GM12878 (cell line): ENCODE data around the gene SERINC5. TPM values are rescaled to one million over a fixed set of nuclear protein-coding genes. Genes with fewer than 3 reads are reported as not detected.
A peak's percentile ranks its signal among the peaks of the same experiment; 100 is the strongest.

Experiments used
- ATAC-seq: fragments of 200-7000 bp; cut with Tn5 transposase; 3 replicates; pipeline ENCODE4 v1.9.1; 2020; ENCODE audit warnings: mild to moderate bottlenecking, moderate library complexity
- BruUV-seq: library from RNA; stranded (reverse); fragments of 400-500 nt; replicated peaks from 2 replicates; lab custom pipeline; 2021; lab: Mats Ljungman, UMichigan
- CTCF ChIA-PET: fragments of 300-600 bp; sonication (Branson Sonifier 250); formaldehyde crosslinking; extraction: SDS; loops from one replicate; lab custom pipeline; 2021; ENCODE audit warnings: inconsistent platforms; lab: Yijun Ruan, JAX
- POLR2A ChIA-PET: fragments of 350-600 bp; formaldehyde crosslinking; extraction: SDS; loops from one replicate; lab custom pipeline; 2021; ENCODE audit warnings: inconsistent platforms; lab: Charles Lee
- RAD21 ChIA-PET: fragments of 300-600 bp; sonication (Branson Sonifier 250); formaldehyde crosslinking; loops from one replicate; lab custom pipeline; 2023; ENCODE audit warnings: antibody characterized with exemption; ENCODE audit not compliant: unreplicated experiment; lab: Charles Lee
- SMC1A ChIA-PET: fragments of 300-600 bp; sonication (Branson Sonifier 250); formaldehyde crosslinking; loops from one replicate; lab custom pipeline; 2023; ENCODE audit not compliant: unreplicated experiment, uncharacterized antibody; lab: Charles Lee
- DNase-seq: peaks from one replicate; pipeline ENCODE4 v3.0.0-alpha.2; 2011; ENCODE audit warnings: low read depth, low spot score
- FAIRE-seq: peaks from 3 replicates; lab custom pipeline; 2011; peaks lifted over from hg19 to GRCh38; lab: Jason Lieb, UNC
- H2AFZ ChIP-seq: 2 replicates; pipeline ENCODE4 v1.6.0; 2011; ENCODE audit warnings: low read depth, low read length, control low read depth; ENCODE audit not compliant: control insufficient read depth
- H3K27ac ChIP-seq: 2 replicates; pipeline ENCODE4 v1.5.1; 2011; ENCODE audit warnings: control low read depth; ENCODE audit not compliant: control insufficient read depth, insufficient read depth
- H3K27me3 ChIP-seq, 2 experiments: replicated peaks in 1 of 2; 2 replicates each; pipeline versions ENCODE4 v1.6.0 to v1.6.1; 2011; ENCODE audit warnings: low read length in 1 of 2; ENCODE audit not compliant: control insufficient read depth in 2 of 2, insufficient read depth in 2 of 2
- H3K36me3 ChIP-seq, 2 experiments: 2 replicates each; pipeline ENCODE4 v1.5.1; 2011; ENCODE audit warnings: low read length in 1 of 2; ENCODE audit not compliant: control insufficient read depth in 2 of 2, insufficient read depth in 2 of 2
- H3K4me1 ChIP-seq: 2 replicates; pipeline ENCODE4 v1.6.1; 2011; ENCODE audit warnings: mild to moderate bottlenecking, low read length, moderate library complexity, mixed read lengths; ENCODE audit not compliant: control insufficient read depth, insufficient read depth
- H3K4me2 ChIP-seq: 2 replicates; pipeline ENCODE4 v1.6.0; 2011; ENCODE audit warnings: control low read depth; ENCODE audit not compliant: control insufficient read depth, insufficient read depth
- H3K4me3 ChIP-seq: fragments of 200-600 bp; sonication (generic); 2 replicates; pipeline ENCODE4 v1.5.1; 2016
- H3K79me2 ChIP-seq: 2 replicates; pipeline ENCODE4 v1.6.0; 2011; ENCODE audit warnings: low read length; ENCODE audit not compliant: control insufficient read depth, insufficient read depth
- H3K9ac ChIP-seq: 2 replicates; pipeline ENCODE4 v1.8.0; 2011; ENCODE audit warnings: low read length, control low read depth, mixed read lengths; ENCODE audit not compliant: control insufficient read depth, insufficient read depth
- H3K9me3 ChIP-seq: replicated peaks from 3 replicates; pipeline ENCODE4 v1.5.1; 2011; ENCODE audit warnings: mild to moderate bottlenecking, low read length; ENCODE audit not compliant: control insufficient read depth, insufficient read depth
- H4K20me1 ChIP-seq: 2 replicates; pipeline ENCODE4 v1.6.0; 2011; ENCODE audit not compliant: control insufficient read depth, insufficient read depth
- BHLHE40 ChIP-seq, 2 experiments: fragments of 450-650 bp in 1 of 2; IDR thresholded peaks; 2 replicates each; pipeline ENCODE4 v1.6.1; 2011 to 2017; ENCODE audit warnings: low read depth in 2 of 2, borderline replicate concordance in 1 of 2, improper control_type of control experiment in 1 of 2, low read length in 1 of 2, mild to moderate bottlenecking in 1 of 2
- JUNB ChIP-seq: IDR thresholded peaks from 2 replicates; pipeline ENCODE4 v1.6.1; 2016; ENCODE audit warnings: antibody characterized with exemption, mild to moderate bottlenecking
- RBBP5 ChIP-seq: fragments of 200-600 bp; sonication (generic); conservative IDR thresholded peaks from 2 replicates; pipeline ENCODE4 v1.6.1; 2016
- SPI1 ChIP-seq: IDR thresholded peaks from 2 replicates; pipeline ENCODE4 v1.6.1; 2011; ENCODE audit warnings: low read depth, mild to moderate bottlenecking, low read length, moderate library complexity, borderline replicate concordance; ENCODE audit not compliant: insufficient read depth
- WGBS: methylation state at CpG from one replicate; pipeline ENCODE4 v1.1.6; 2016; ENCODE audit warnings: low lambda C conversion rate; ENCODE audit not compliant: insufficient replicate concordance, insufficient coverage; ENCODE audit errors: missing lambda C conversion rate; 5-methylcytosine and 5-hydroxymethylcytosine counted together
- in situ Hi-C: fragments of 300-500 bp; cut with MboI; formaldehyde crosslinking; loops from 9 replicates; pipeline ENCODE4 v1.14.3; 2018; ENCODE audit warnings: mixed read lengths
- intact Hi-C: fragments of 100-400 bp; cut with micrococcal nuclease; formaldehyde crosslinking; loops from one replicate; pipeline ENCODE4 v1.14.2; 2022; ENCODE audit not compliant: unreplicated experiment
- polyA plus RNA-seq, 11 experiments: library from polyadenylated mRNA; depleted of rRNA in 4 of 11; unstranded in 6 of 11; stranded (reverse) in 5 of 11; fragments of >200 nt; fragmentation: Nextera tagmentation in 4 of 11; fragmentation: Illumina TruSeq in 1 of 11; extraction: Ambion mirVana in 4 of 11; extraction: Trizol in 1 of 11; gene quantifications; 1 replicate in 1 of 11; 2 replicates in 10 of 11; pipeline versions ENCODE4 v1.2.1 to v1.2.3, GENCODE V29; 2011 to 2016; ENCODE audit warnings: inconsistent platforms in 2 of 11, missing spikeins in 2 of 11, low read depth in 1 of 11
- total RNA-seq, 4 experiments: library from RNA; depleted of rRNA in 3 of 4; stranded (reverse); fragments of >200 nt in 3 of 4; fragmentation: Illumina TruSeq in 1 of 4; extraction: Trizol in 1 of 4; gene quantifications; 2 replicates each; pipeline versions ENCODE4 v1.2.1 to v1.2.3, GENCODE V29; 2013 to 2021
- TF ChIP-seq, protein P1 (sequence below): fragments of 450-650 bp; formaldehyde crosslinking; IDR thresholded peaks from 2 replicates; pipeline ENCODE4 v1.4.0; 2020; ENCODE audit warnings: mild to moderate bottlenecking, moderate library complexity

SERINC5 gene
- total and polyA plus RNA-seq, 10 of the 15 experiments (the other 5 are each of a cell fraction or from before 2014, with no cell fraction given), result 0.66 to 7.0 (median 2.8) TPM

DNA sequence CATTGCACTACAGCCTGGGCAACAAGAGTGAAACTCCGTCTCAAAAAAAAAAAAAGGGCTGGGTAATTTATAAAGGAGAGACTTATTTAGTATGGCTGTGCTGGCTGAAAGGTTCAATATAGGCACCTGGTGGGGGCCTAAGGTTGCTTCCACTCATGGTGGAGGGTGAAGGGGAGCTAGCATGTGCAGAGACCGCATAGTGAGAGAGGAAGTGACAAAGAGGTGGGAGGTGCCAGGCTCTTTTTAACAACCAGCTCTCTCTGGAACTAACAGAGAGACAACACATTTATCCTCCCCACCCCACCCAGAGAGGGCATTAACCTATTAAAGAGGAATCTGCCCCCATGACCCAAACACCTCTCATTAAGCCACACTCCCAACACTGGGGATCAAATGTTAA lies 28.9 kb upstream of the SERINC5 start:
- ATAC-seq (peak; percentile 74), FAIRE-seq (no peak), DNase-seq (no peak)
- H3K9ac ChIP-seq, result no peak overlapping the region
- in situ Hi-C loops (no loop called here), intact Hi-C loops (no loop called here)
- no peak overlapping the region for H3K27ac ChIP-seq
- ChIA-PET POLR2A (interaction anchor here (0.6 to 2.4 kb wide), 4 partner anchors 28 to 652 kb away, joined by 4 to 9 read pairs (median 4); partner anchors contain the start of gene SERINC5), RAD21 (interaction anchor here (0.9 to 1.9 kb wide), 5 partner anchors 23 to 196 kb away, joined by 3 to 4 read pairs (median 3); no protein-coding TSS in a partner anchor), SMC1A (interaction anchor here (0.7 to 3.1 kb wide), 5 partner anchors 21 to 193 kb away, joined by 3 to 12 read pairs (median 4); no protein-coding TSS in a partner anchor), CTCF (interaction anchor here (0.9 to 3.2 kb wide), 7 partner anchors 9 to 201 kb away, joined by 3 to 10 read pairs (median 5); partner anchors contain the start of gene SERINC5)
- no peak overlapping the region for H2AFZ ChIP-seq
- H3K4me1 ChIP-seq, result no peaks in the 10 kb centered on the region
- H3K27me3 ChIP-seq, result no peaks in the 10 kb centered on the region
- H3K4me3 ChIP-seq, result no peak overlapping the region
- H3K9me3 ChIP-seq, result no peaks in the 10 kb centered on the region
- TF ChIP-seq BHLHE40 (IDR thresholded peaks at IDR 0.05; ENCODE audit: borderline replicate concordance in 1 of 2, low read depth in 2 of 2, low read length in 1 of 2) (peak in 1 of 2 experiments; percentile 66; a peak in 2 of 4 replicates), SPI1 (peak; percentile 54; the same call in 1 of the 2 replicates), JUNB (no peak), RBBP5 (no peak)
- TF ChIP-seq, protein P1, sequence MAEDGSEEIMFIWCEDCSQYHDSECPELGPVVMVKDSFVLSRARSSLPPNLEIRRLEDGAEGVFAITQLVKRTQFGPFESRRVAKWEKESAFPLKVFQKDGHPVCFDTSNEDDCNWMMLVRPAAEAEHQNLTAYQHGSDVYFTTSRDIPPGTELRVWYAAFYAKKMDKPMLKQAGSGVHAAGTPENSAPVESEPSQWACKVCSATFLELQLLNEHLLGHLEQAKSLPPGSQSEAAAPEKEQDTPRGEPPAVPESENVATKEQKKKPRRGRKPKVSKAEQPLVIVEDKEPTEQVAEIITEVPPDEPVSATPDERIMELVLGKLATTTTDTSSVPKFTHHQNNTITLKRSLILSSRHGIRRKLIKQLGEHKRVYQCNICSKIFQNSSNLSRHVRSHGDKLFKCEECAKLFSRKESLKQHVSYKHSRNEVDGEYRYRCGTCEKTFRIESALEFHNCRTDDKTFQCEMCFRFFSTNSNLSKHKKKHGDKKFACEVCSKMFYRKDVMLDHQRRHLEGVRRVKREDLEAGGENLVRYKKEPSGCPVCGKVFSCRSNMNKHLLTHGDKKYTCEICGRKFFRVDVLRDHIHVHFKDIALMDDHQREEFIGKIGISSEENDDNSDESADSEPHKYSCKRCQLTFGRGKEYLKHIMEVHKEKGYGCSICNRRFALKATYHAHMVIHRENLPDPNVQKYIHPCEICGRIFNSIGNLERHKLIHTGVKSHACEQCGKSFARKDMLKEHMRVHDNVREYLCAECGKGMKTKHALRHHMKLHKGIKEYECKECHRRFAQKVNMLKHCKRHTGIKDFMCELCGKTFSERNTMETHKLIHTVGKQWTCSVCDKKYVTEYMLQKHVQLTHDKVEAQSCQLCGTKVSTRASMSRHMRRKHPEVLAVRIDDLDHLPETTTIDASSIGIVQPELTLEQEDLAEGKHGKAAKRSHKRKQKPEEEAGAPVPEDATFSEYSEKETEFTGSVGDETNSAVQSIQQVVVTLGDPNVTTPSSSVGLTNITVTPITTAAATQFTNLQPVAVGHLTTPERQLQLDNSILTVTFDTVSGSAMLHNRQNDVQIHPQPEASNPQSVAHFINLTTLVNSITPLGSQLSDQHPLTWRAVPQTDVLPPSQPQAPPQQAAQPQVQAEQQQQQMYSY (CRISPR knock-in tag), result no peak
- H3K4me2 ChIP-seq, result no peak overlapping the region
- no peaks in the 10 kb centered on the region for H4K20me1 ChIP-seq
- BruUV-seq, result no TSS peak
- WGBS, result 100% methylated on average over 2 of the region's 2 CpGs
- H3K36me3 ChIP-seq, result no peaks in the 10 kb centered on the region
- no peaks in the 10 kb centered on the region for H3K79me2 ChIP-seq
